Liver (tissue), 9 donors: ENCODE measurements around the gene RSU1. TPM values are rescaled to one million over a fixed set of nuclear protein-coding genes. Genes with fewer than 3 reads are reported as not detected.

ENCODE experiments used
- DNase-seq: peaks from one replicate; pipeline ENCODE4 v3.0.0-alpha.2; 2017; ENCODE audit warnings: low spot score
- H3K27ac ChIP-seq, 2 donors: one replicate each; pipeline ENCODE4 v1.7.0; 2013; ENCODE audit warnings: inconsistent platforms in 2 of 2, low read length in 2 of 2, control low read depth in 1 of 2, low read depth in 1 of 2, mild to moderate bottlenecking in 1 of 2
- H3K27me3 ChIP-seq, 4 donors: one replicate each; pipeline versions ENCODE4 v1.6.1 to v1.7.0; 2013; ENCODE audit warnings: low read length in 3 of 4, inconsistent platforms in 1 of 4, mild to moderate bottlenecking in 1 of 4, moderate library complexity in 1 of 4; ENCODE audit not compliant: control insufficient read depth in 4 of 4, insufficient read depth in 4 of 4
- H3K36me3 ChIP-seq, 4 donors: one replicate each; pipeline versions ENCODE4 v1.6.1 to v1.7.0; 2013; ENCODE audit warnings: low read length in 3 of 4, mild to moderate bottlenecking in 3 of 4, low read depth in 1 of 4, moderate library complexity in 1 of 4; ENCODE audit not compliant: control insufficient read depth in 4 of 4, insufficient read depth in 3 of 4
- H3K4me1 ChIP-seq, 4 donors: one replicate each; pipeline versions ENCODE4 v1.6.1 to v1.7.0; 2013; ENCODE audit warnings: low read length in 3 of 4, mild to moderate bottlenecking in 3 of 4, moderate library complexity in 1 of 4; ENCODE audit not compliant: control insufficient read depth in 4 of 4, insufficient read depth in 4 of 4
- H3K4me3 ChIP-seq, 3 donors: one replicate each; pipeline versions ENCODE4 v1.6.1 to v1.7.0; 2013; ENCODE audit warnings: low read length in 3 of 3, control low read depth in 1 of 3, low read depth in 1 of 3, mild to moderate bottlenecking in 1 of 3
- H3K9ac ChIP-seq, 2 donors: one replicate each; pipeline ENCODE4 v1.7.0; 2013; ENCODE audit warnings: low read length in 2 of 2, mild to moderate bottlenecking in 2 of 2, moderate library complexity in 2 of 2, control low read depth in 1 of 2, low read depth in 1 of 2
- H3K9me3 ChIP-seq, 4 donors: one replicate each; pipeline versions ENCODE4 v1.6.1 to v1.7.0; 2013; ENCODE audit warnings: low read length in 3 of 4; ENCODE audit not compliant: control insufficient read depth in 4 of 4
- ATF3 ChIP-seq: IDR thresholded peaks from 2 replicates; pipeline ENCODE4 v1.6.1; 2016; ENCODE audit warnings: antibody characterized with exemption
- CTCF ChIP-seq: fragments of 150-350 bp; IDR thresholded peaks from 2 replicates; pipeline ENCODE4 v1.5.1; 2017; ENCODE audit warnings: improper control_type of control experiment, low read depth, low read length; ENCODE audit not compliant: missing input control
- EGR1 ChIP-seq, 2 donors: IDR thresholded peaks; 2 replicates each; pipeline ENCODE4 v1.6.1; 2016 to 2018; ENCODE audit warnings: antibody characterized with exemption in 2 of 2, low read depth in 2 of 2
- FOXA2 ChIP-seq: IDR thresholded peaks from 2 replicates; pipeline ENCODE4 v1.6.1; 2016; ENCODE audit warnings: antibody characterized with exemption
- GABPA ChIP-seq, 2 donors: IDR thresholded peaks in 1 of 2; conservative IDR thresholded peaks in 1 of 2; 2 replicates each; pipeline ENCODE4 v1.6.1; 2016; ENCODE audit warnings: antibody characterized with exemption in 2 of 2, mild to moderate bottlenecking in 1 of 2, moderate library complexity in 1 of 2
- HNF4A ChIP-seq, 2 donors: conservative IDR thresholded peaks; 2 replicates each; pipeline ENCODE4 v1.6.1; 2016; ENCODE audit warnings: antibody characterized with exemption in 2 of 2, mild to moderate bottlenecking in 2 of 2
- HNF4G ChIP-seq: IDR thresholded peaks from 2 replicates; pipeline ENCODE4 v1.6.1; 2016; ENCODE audit warnings: antibody characterized with exemption
- JUND ChIP-seq, 2 donors: IDR thresholded peaks; 2 replicates each; pipeline ENCODE4 v1.6.1; 2016; ENCODE audit warnings: antibody characterized with exemption in 2 of 2
- MAX ChIP-seq: IDR thresholded peaks from 2 replicates; pipeline ENCODE4 v1.6.1; 2016; ENCODE audit warnings: antibody characterized with exemption
- NR2F2 ChIP-seq: IDR thresholded peaks from 2 replicates; pipeline ENCODE4 v1.6.1; 2016; ENCODE audit warnings: antibody characterized with exemption
- RAD21 ChIP-seq, 2 donors: IDR thresholded peaks; 2 replicates each; pipeline ENCODE4 v1.6.1; 2016; ENCODE audit warnings: antibody characterized with exemption in 2 of 2, mild to moderate bottlenecking in 2 of 2
- REST ChIP-seq: IDR thresholded peaks from 2 replicates; pipeline ENCODE4 v1.6.1; 2016; ENCODE audit warnings: antibody characterized with exemption, mild to moderate bottlenecking
- RXRA ChIP-seq, 2 donors: IDR thresholded peaks; 2 replicates each; pipeline ENCODE4 v1.6.1; 2017 to 2018; ENCODE audit warnings: antibody characterized with exemption in 2 of 2, mild to moderate bottlenecking in 1 of 2
- SP1 ChIP-seq: IDR thresholded peaks from 2 replicates; pipeline ENCODE4 v1.6.1; 2018; ENCODE audit warnings: antibody characterized with exemption, mild to moderate bottlenecking
- TAF1 ChIP-seq: conservative IDR thresholded peaks from 2 replicates; pipeline ENCODE4 v1.6.1; 2016; ENCODE audit warnings: antibody characterized with exemption, mild to moderate bottlenecking
- YY1 ChIP-seq: IDR thresholded peaks from 2 replicates; pipeline ENCODE4 v1.6.1; 2016; ENCODE audit warnings: antibody characterized with exemption, mild to moderate bottlenecking
- ZBTB33 ChIP-seq: IDR thresholded peaks from 2 replicates; pipeline ENCODE4 v1.6.1; 2016; ENCODE audit warnings: antibody characterized with exemption
- WGBS: extraction: QIAGEN DNeasy Blood & Tissue Kit; methylation state at CpG from one replicate; pipeline ENCODE4 v1.1.7; 2013; 5-methylcytosine and 5-hydroxymethylcytosine counted together
- polyA plus RNA-seq, 2 donors: library from polyadenylated mRNA; stranded (reverse) in 1 of 2; unstranded in 1 of 2; fragments of 200-250 nt in 1 of 2; fragments of >200 nt in 1 of 2; fragmentation: Nextera tagmentation in 1 of 2; extraction: Ambion mirVana in 1 of 2; gene quantifications; one replicate each; pipeline versions ENCODE4 v1.2.1 to v1.2.3, GENCODE V29; 2013 to 2015
- total RNA-seq, 2 donors: library from RNA; depleted of rRNA; stranded (reverse); fragments of >200 nt; gene quantifications; one replicate each; pipeline ENCODE4 v1.2.3, GENCODE V29; 2014
- donor health status: healthy.
- donor health status: healthy.
- donor health status: healthy.
- donor health status: healthy.
- donor health status: healthy.

RSU1 gene
- total and polyA plus RNA-seq, 4 donors = 19.2 to 38.2 (median 28.0) TPM

- Histone ChIP-seq H3K36me3 (no peaks in the 10 kb centered on the region), H3K4me3 (no peak overlapping the region), H3K9me3 (no peaks in the 10 kb centered on the region), H3K9ac (no peak overlapping the region), H3K27me3 (no peaks in the 10 kb centered on the region), H3K4me1 (no peaks in the 10 kb centered on the region), H3K27ac (no peak overlapping the region)
- no peak for DNase-seq
- WGBS = 55% methylated on average over 4 of the region's 4 CpGs
- TF ChIP-seq FOXA2 = no peak
- no peak for TF ChIP-seq EGR1 (IDR thresholded peaks at IDR 0.05; ENCODE audit: low read depth in 2 of 2)
- no peak for TF ChIP-seq RAD21 (IDR thresholded peaks at IDR 0.05)
- TF ChIP-seq ZBTB33 = no peak
- TF ChIP-seq HNF4A (conservative IDR thresholded peaks at IDR 0.05) = no peak
- no peak for TF ChIP-seq YY1
- TF ChIP-seq SP1 = no peak
- TF ChIP-seq RXRA (IDR thresholded peaks at IDR 0.05) = no peak
- no peak for TF ChIP-seq NR2F2
- TF ChIP-seq JUND (IDR thresholded peaks at IDR 0.05) = no peak
- no peak for TF ChIP-seq HNF4G
- no peak for TF ChIP-seq MAX
- TF ChIP-seq ATF3 = no peak
Measured at GRCh38 chr10:16856567-16856966, 39.3 kb upstream of the RSU1 start.

GRCh38 chr10:16856092-16856491 lies 38.9 kb upstream of the RSU1 start:
- DNase-seq = no peak
- 84% methylated on average over 5 of the region's 5 CpGs for WGBS

More at GRCh38 chr10:16856092-16856491, 38.9 kb upstream of the RSU1 start:
- Histone ChIP-seq H3K4me1 (no peaks in the 10 kb centered on the region), H3K27me3 (no peaks in the 10 kb centered on the region), H3K27ac (no peak overlapping the region), H3K9ac (no peak overlapping the region), H3K36me3 (no peaks in the 10 kb centered on the region), H3K9me3 (no peaks in the 10 kb centered on the region), H3K4me3 (no peak overlapping the region)
- TF ChIP-seq REST = no peak
- no peak for TF ChIP-seq EGR1 (IDR thresholded peaks at IDR 0.05; ENCODE audit: low read depth in 2 of 2)
- TF ChIP-seq TAF1 = no peak
- no peak for TF ChIP-seq HNF4A (conservative IDR thresholded peaks at IDR 0.05)
- TF ChIP-seq HNF4G = no peak
- TF ChIP-seq YY1 = no peak
- no peak for TF ChIP-seq MAX
- no peak for TF ChIP-seq NR2F2
- TF ChIP-seq CTCF = no peak
- no peak for TF ChIP-seq GABPA (IDR thresholded peaks at IDR 0.05 in 1 of 2, conservative IDR thresholded peaks at IDR 0.05 in 1 of 2)
